D721Med (cell line): ENCODE results near the gene ZNF181.

Experiments
- DNase-seq: peaks from one replicate; pipeline ENCODE4 v3.0.0; 2011; ENCODE audit warnings: low spot score; ENCODE audit not compliant: insufficient read length
- FAIRE-seq: peaks from 2 replicates; lab custom pipeline; 2011; peaks lifted over from hg19 to GRCh38; lab: Jason Lieb, UNC
- TF ChIP-seq, protein P1 (sequence below): IDR thresholded peaks from 2 replicates; pipeline ENCODE4 v1.5.1; 2012; ENCODE audit warnings: mild to moderate bottlenecking, control low read depth; ENCODE audit not compliant: insufficient read depth; ENCODE audit errors: missing control alignments

The ZNF181 gene

DNA sequence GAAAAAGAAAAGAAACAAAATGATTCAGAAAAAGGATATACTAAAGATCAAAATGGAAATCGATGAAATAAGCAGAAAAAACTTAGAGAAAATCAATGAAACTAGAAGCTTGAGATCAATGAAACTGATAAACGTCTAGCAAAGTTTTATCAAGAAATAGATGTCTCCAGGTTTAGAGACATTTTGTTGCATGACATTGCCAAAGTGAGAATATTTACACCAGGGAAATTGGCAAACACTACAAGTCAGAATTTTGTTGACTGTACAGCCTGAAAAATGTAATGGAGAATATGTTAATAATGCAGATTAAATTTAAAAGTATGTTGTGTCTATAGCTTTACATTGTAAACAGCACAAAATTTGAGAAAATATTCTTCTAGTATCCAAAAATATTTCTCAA is 44.3 kb downstream of the ZNF181 start:
- TF ChIP-seq, protein P1, sequence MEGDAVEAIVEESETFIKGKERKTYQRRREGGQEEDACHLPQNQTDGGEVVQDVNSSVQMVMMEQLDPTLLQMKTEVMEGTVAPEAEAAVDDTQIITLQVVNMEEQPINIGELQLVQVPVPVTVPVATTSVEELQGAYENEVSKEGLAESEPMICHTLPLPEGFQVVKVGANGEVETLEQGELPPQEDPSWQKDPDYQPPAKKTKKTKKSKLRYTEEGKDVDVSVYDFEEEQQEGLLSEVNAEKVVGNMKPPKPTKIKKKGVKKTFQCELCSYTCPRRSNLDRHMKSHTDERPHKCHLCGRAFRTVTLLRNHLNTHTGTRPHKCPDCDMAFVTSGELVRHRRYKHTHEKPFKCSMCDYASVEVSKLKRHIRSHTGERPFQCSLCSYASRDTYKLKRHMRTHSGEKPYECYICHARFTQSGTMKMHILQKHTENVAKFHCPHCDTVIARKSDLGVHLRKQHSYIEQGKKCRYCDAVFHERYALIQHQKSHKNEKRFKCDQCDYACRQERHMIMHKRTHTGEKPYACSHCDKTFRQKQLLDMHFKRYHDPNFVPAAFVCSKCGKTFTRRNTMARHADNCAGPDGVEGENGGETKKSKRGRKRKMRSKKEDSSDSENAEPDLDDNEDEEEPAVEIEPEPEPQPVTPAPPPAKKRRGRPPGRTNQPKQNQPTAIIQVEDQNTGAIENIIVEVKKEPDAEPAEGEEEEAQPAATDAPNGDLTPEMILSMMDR = no peak
- no peak for FAIRE-seq

DNA sequence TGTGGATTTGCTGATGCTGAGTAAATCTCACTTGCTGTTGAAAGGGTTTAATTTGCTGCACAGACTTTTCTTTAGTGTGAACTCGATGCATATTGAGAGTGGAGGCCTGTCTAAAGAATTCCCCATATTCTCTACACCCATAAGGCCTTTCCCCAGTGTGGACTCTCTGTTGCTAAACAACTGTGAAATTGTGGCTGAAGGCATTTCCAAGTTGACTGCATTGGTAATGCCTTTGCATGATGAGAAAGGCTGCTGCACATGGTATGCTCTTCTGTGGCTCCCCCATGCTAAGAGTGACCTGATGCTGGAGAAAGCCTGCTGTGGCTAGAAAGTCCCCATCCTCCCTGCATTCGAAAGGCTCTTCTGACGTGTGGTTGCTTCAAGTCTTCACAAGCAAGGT is 45.6 kb downstream of the ZNF181 start:
- TF ChIP-seq, protein P1 = no peak
- FAIRE-seq (no peak), DNase-seq (no peak)

More for the DNA sequence above, 44.3 kb downstream of the ZNF181 start:
- no peak for DNase-seq

DNA sequence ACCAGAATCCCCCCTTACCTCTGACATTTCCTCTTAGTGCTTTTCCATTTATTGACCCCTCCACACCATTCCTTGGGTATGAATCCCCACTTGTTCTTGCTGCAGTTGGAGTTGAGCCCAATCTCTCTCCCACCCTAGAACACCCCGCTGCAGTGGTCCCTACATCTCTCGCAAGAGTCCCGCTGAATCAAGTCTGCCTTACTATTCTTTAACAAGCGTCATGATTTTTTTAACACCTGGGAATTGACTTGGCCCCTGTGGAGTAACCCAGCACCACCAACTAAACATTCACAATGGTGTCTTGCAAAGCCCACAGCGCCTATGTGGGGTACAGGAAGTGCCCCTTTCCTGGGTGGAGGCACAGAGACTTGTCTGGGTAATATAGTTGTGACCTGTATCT is 52.2 kb downstream of the ZNF181 start:
- FAIRE-seq (no peak), DNase-seq (no peak)
- TF ChIP-seq, protein P1 = no peak

DNA sequence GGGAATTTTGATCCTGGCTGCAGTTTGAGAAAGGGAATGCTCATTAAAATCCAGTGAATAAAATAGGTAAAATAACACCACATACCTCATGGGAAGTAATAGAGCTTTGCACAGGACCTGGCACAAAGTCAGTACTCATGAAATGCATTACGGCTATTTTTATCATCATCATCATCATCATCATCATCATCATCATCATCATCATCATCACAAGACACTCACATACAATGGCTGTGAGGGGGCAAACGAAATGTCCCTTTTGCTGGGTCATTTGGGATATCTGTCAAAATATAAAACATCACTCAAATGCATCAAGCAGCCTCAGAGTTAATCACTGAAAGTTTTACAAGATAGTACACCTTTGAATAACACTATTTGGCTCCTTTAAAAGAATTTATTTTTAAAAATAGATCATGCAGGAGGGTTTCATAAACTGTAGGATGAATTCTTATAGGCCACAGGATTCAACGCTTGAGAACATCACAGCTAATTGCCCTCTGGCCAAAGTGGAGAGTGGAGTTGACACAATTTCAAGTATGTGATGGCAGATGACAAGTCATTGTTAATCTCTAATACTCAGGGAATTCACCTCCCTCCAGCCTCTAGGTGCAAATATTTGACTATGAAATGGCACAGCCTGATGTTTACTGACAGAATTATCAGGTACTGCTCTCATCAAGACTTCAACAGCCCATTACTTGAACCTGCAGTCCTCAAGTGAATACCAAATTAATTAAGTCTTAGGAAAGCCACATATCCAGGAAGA is 53.2 kb downstream of the ZNF181 start:
- FAIRE-seq (no peak), DNase-seq (no peak)
- TF ChIP-seq, protein P1 = no peak

DNA sequence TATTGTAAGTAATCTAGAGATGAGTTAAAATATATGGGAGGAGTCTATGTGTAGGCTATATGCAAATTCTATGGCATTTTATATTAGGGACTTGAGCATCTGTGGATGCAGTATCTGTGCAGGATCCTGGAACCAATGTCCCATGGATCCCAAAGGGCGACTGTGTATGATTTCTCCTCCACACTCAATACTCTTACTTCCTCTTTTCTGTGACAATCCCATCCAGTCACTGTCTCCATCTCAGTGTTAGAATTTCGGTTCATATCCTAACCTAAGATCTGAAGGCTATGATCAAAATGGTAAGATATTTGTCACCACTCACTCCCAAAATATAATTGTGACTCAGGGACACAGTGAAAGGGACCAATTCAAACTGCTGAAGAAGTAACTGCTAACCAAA is 54.0 kb downstream of the ZNF181 start:
- FAIRE-seq (no peak), DNase-seq (no peak)
- TF ChIP-seq, protein P1 = no peak

DNA sequence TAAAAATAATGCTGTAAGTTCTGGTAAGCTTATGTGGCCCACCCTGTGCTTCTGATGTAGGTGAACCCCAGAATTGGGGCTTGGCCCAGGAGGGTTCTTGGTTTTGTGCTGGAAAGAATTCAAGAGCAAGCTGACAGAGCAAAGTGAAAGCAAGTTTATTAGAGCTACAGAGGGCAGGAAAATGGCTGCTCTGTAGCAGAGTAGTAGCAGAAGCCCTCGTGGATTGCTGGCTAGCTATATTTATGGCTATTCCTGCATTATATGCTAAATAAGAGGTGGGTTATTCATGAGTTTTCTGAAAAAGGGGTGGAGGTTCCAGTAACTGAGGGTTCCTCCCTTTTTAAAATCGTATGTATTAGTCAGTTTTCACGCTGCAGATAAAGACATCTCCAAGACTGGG is 59.5 kb downstream of the ZNF181 start:
- TF ChIP-seq, protein P1 = no peak
- FAIRE-seq (no peak), DNase-seq (no peak)

DNA sequence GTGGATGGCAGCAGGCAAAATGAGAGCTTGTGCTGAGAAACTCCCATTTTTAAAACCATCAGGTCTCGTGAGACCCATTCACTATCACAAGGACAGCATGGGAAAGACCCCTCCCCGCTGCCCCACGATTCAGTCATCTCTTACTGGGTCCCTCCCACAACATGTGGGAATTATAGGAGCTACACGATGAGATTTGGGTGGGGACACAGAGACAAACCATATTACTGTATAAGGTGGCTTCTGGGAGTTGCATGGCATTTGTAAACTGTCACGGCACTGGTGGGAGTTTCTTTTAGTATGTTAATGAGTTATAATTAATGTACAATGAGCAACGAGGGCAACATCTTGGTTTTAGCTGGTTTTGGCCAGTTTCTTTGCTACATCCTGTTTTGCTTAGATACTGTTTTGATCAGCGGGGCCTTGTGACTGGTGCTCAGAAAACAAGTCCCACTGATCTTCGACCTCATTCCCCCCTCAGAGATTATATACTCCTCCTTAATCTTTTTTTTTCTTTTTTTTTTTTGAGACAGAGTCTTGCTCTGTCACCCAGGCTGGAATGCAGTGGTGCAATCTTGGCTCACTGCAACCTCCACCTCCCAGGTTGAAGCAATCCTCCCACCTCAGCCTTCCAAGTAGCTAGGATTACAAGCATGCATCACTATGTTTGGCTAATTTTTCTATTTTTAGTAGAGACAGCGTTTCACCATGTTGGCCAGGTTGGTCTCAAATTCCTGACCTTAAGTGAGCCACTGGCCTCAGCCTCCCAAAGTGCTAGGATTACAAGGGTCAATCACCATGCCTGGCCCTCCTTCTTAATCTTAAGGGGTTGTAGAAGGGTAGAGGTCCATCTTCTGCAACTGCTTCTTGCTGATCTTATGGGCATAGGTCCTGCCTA is 60.3 kb downstream of the ZNF181 start:
- DNase-seq (no peak), FAIRE-seq (no peak)
- TF ChIP-seq, protein P1 = no peak
